H1 (cell line): ENCODE results near the gene C20orf96. TPM values are rescaled to one million over a fixed set of nuclear protein-coding genes. Genes with fewer than 3 reads are reported as not detected.

Source experiments
- CTCF ChIA-PET: fragments of 300-600 bp; sonication (Branson Sonifier 250); formaldehyde crosslinking; loops from one replicate; lab custom pipeline; 2021; ENCODE audit not compliant: partially characterized antibody; lab: Charles Lee
- POLR2A ChIA-PET: fragments of 300-600 bp; sonication (Branson Sonifier 250); formaldehyde crosslinking; loops from one replicate; lab custom pipeline; 2021; ENCODE audit warnings: inconsistent platforms; ENCODE audit not compliant: partially characterized antibody; lab: Charles Lee
- DNase-seq, 2 experiments: peaks; one replicate each; pipeline versions ENCODE4 v3.0.0 to v3.0.0-alpha.2; 2010 to 2022; ENCODE audit warnings: low spot score in 2 of 2, low read depth in 1 of 2, mixed read lengths in 1 of 2
- FAIRE-seq: peaks from 2 replicates; lab custom pipeline; 2011; peaks lifted over from hg19 to GRCh38; lab: Jason Lieb, UNC
- H2AFZ ChIP-seq: 2 replicates; pipeline ENCODE4 v1.8.1; 2012; ENCODE audit warnings: low read length, inconsistent platforms
- H2AK5ac ChIP-seq: 2 replicates; pipeline ENCODE4 v1.6.1; 2013; ENCODE audit warnings: low read depth, low read length
- H2BK120ac ChIP-seq: replicated peaks from 2 replicates; pipeline ENCODE3; 2013; ENCODE audit warnings: low read depth, low read length, inconsistent platforms
- H2BK12ac ChIP-seq: 2 replicates; pipeline ENCODE4 v1.6.1; 2013; ENCODE audit warnings: low read depth, low read length
- H2BK15ac ChIP-seq: 2 replicates; pipeline ENCODE4 v1.6.1; 2013; ENCODE audit warnings: low read length
- H2BK20ac ChIP-seq: 2 replicates; pipeline ENCODE4 v1.6.1; 2013; ENCODE audit warnings: low read length
- H2BK5ac ChIP-seq: 2 replicates; pipeline ENCODE4 v1.6.1; 2013; ENCODE audit warnings: low read depth, low read length
- H3K14ac ChIP-seq: 2 replicates; pipeline ENCODE4 v1.6.1; 2013; ENCODE audit warnings: inconsistent platforms; ENCODE audit not compliant: insufficient read length
- H3K18ac ChIP-seq: 2 replicates; pipeline ENCODE4 v1.6.1; 2013; ENCODE audit warnings: low read length; ENCODE audit errors: extremely low read depth
- H3K23ac ChIP-seq: 2 replicates; pipeline ENCODE4 v1.6.1; 2013; ENCODE audit warnings: inconsistent platforms; ENCODE audit not compliant: insufficient read length
- H3K23me2 ChIP-seq: 2 replicates; pipeline ENCODE4 v1.6.1; 2013; ENCODE audit warnings: low read depth, low read length
- H3K27ac ChIP-seq: 2 replicates; pipeline ENCODE4 v1.6.1; 2011; ENCODE audit warnings: low read depth, low read length, inconsistent platforms
- H3K27me3 ChIP-seq, 4 experiments: replicated peaks in 1 of 4; 1 replicate in 1 of 4; 2 replicates in 3 of 4; pipeline versions ENCODE4 v1.6.1 to v1.8.1; 2011 to 2013; ENCODE audit warnings: low read length in 3 of 4, mild to moderate bottlenecking in 3 of 4, inconsistent platforms in 2 of 4, mixed read lengths in 2 of 4, moderate library complexity in 1 of 4; ENCODE audit not compliant: control insufficient read depth in 3 of 4, insufficient read depth in 3 of 4; ENCODE audit errors: extremely low read depth in 1 of 4
- H3K36me3 ChIP-seq, 4 experiments: 2 replicates each; pipeline versions ENCODE4 v1.6.1 to v1.8.1; 2011 to 2013; ENCODE audit warnings: mild to moderate bottlenecking in 4 of 4, low read length in 3 of 4, moderate library complexity in 2 of 4, control low read depth in 1 of 4, inconsistent platforms in 1 of 4; ENCODE audit not compliant: insufficient read depth in 4 of 4, control insufficient read depth in 2 of 4
- H3K4ac ChIP-seq: replicated peaks from 2 replicates; pipeline ENCODE3; 2013; ENCODE audit warnings: low read length, low read depth, mixed read lengths, inconsistent platforms; ENCODE audit not compliant: insufficient read length
- H3K4me1 ChIP-seq, 4 experiments: replicated peaks in 1 of 4; 1 replicate in 1 of 4; 2 replicates in 3 of 4; pipeline versions ENCODE4 v1.6.1 to v1.8.1; 2011 to 2013; ENCODE audit warnings: low read length in 3 of 4, inconsistent platforms in 2 of 4, mixed read lengths in 1 of 4; ENCODE audit not compliant: insufficient read depth in 4 of 4, control insufficient read depth in 3 of 4
- H3K4me2 ChIP-seq, 2 experiments: 2 replicates each; pipeline versions ENCODE4 v1.6.1 to v1.8.1; 2011 to 2013; ENCODE audit warnings: low read depth in 2 of 2, low read length in 2 of 2, control low read depth in 1 of 2, inconsistent platforms in 1 of 2, mild to moderate bottlenecking in 1 of 2; ENCODE audit not compliant: insufficient read depth in 1 of 2
- H3K4me3 ChIP-seq, 4 experiments: fragments of 200-600, 300-600 bp in 1 of 4; sonication (generic), shearing (Covaris generic), sonication (Bioruptor Twin) in 1 of 4; 2 replicates each; pipeline versions ENCODE4 v1.5.1 to v1.8.1; 2011 to 2016; ENCODE audit warnings: low read length in 4 of 4, low read depth in 3 of 4, control low read depth in 2 of 4, inconsistent platforms in 2 of 4, mild to moderate bottlenecking in 2 of 4, mixed read lengths in 1 of 4, moderate library complexity in 1 of 4; ENCODE audit not compliant: insufficient read depth in 2 of 4; ENCODE audit errors: extremely low read depth in 1 of 4
- H3K56ac ChIP-seq: replicated peaks from 2 replicates; pipeline ENCODE3; 2013; ENCODE audit warnings: low read depth, mild to moderate bottlenecking, mixed read lengths, low read length, inconsistent platforms; ENCODE audit not compliant: insufficient read length
- H3K79me1 ChIP-seq: 2 replicates; pipeline ENCODE4 v1.6.1; 2013; ENCODE audit warnings: low read depth, low read length, control low read depth
- H3K79me2 ChIP-seq, 2 experiments: 2 replicates each; pipeline versions ENCODE4 v1.6.1 to v1.8.1; 2012 to 2013; ENCODE audit warnings: low read length in 2 of 2, mild to moderate bottlenecking in 2 of 2, inconsistent platforms in 1 of 2; ENCODE audit not compliant: insufficient read depth in 2 of 2, control insufficient read depth in 1 of 2
- H3K9ac ChIP-seq, 4 experiments: replicated peaks in 1 of 4; 1 replicate in 1 of 4; 2 replicates in 3 of 4; pipeline versions ENCODE4 v1.6.1 to v1.8.1; 2011 to 2013; ENCODE audit warnings: low read depth in 3 of 4, low read length in 3 of 4, control low read depth in 2 of 4, mild to moderate bottlenecking in 2 of 4, moderate library complexity in 2 of 4, inconsistent platforms in 1 of 4; ENCODE audit errors: extremely low read depth in 1 of 4
- H3K9me3 ChIP-seq, 2 experiments: 2 replicates each; pipeline versions ENCODE4 v1.6.1 to v1.8.1; 2012 to 2013; ENCODE audit warnings: mild to moderate bottlenecking in 2 of 2, moderate library complexity in 2 of 2, control low read depth in 1 of 2, inconsistent platforms in 1 of 2, low read depth in 1 of 2, low read length in 1 of 2, mixed read lengths in 1 of 2; ENCODE audit not compliant: insufficient read depth in 2 of 2
- H4K20me1 ChIP-seq, 2 experiments: replicated peaks in 1 of 2; 2 replicates each; pipeline versions ENCODE3 to v1.8.1; 2011 to 2013; ENCODE audit warnings: inconsistent platforms in 2 of 2, low read length in 2 of 2, mild to moderate bottlenecking in 1 of 2; ENCODE audit not compliant: insufficient read depth in 2 of 2, control insufficient read depth in 1 of 2
- H4K5ac ChIP-seq: 2 replicates; pipeline ENCODE4 v1.6.1; 2013; ENCODE audit warnings: low read length, low read depth, mixed read lengths, inconsistent platforms; ENCODE audit not compliant: insufficient read length
- H4K8ac ChIP-seq: 2 replicates; pipeline ENCODE4 v1.8.0; 2013; ENCODE audit warnings: mild to moderate bottlenecking, moderate library complexity, low read length, inconsistent platforms; ENCODE audit not compliant: insufficient read depth; ENCODE audit errors: extremely low read depth
- H4K91ac ChIP-seq: replicated peaks from 2 replicates; pipeline ENCODE3; 2013; ENCODE audit warnings: low read length, mixed read lengths, inconsistent platforms; ENCODE audit not compliant: insufficient read length
- BRCA1 ChIP-seq: IDR thresholded peaks from 2 replicates; pipeline ENCODE4 v1.6.1; 2012; ENCODE audit warnings: low read depth, low read length, improper control_type of control experiment
- CEBPB ChIP-seq: IDR thresholded peaks from 2 replicates; pipeline ENCODE4 v1.6.1; 2012; ENCODE audit warnings: low read depth, low read length
- CHD1 ChIP-seq: IDR thresholded peaks from 2 replicates; pipeline ENCODE4 v1.6.1; 2012; ENCODE audit warnings: low read depth, low read length, improper control_type of control experiment
- CREB1 ChIP-seq: IDR thresholded peaks from 2 replicates; pipeline ENCODE4 v1.6.1; 2012; ENCODE audit warnings: inconsistent platforms
- EP300 ChIP-seq, 2 experiments: IDR thresholded peaks; 1 replicate in 1 of 2; 2 replicates in 1 of 2; pipeline ENCODE4 v1.6.1; 2011 to 2012; ENCODE audit warnings: low read depth in 2 of 2, low read length in 2 of 2, mild to moderate bottlenecking in 2 of 2, borderline replicate concordance in 1 of 2, inconsistent platforms in 1 of 2, moderate library complexity in 1 of 2
- EZH2 ChIP-seq: fragments of 200-600 bp; sonication (generic); IDR thresholded peaks from 2 replicates; pipeline ENCODE4 v1.7.1; 2012; ENCODE audit warnings: low read depth, mild to moderate bottlenecking, moderate library complexity, low read length, inconsistent platforms; ENCODE audit not compliant: severe bottlenecking
- JUND ChIP-seq: IDR thresholded peaks from 2 replicates; pipeline ENCODE4 v1.6.1; 2011; ENCODE audit warnings: mild to moderate bottlenecking, improper control_type of control experiment, low read length
- PHF8 ChIP-seq: fragments of 200-600 bp; sonication (generic); conservative IDR thresholded peaks from 2 replicates; pipeline ENCODE4 v1.7.1; 2012; ENCODE audit warnings: low read depth, mild to moderate bottlenecking, inconsistent platforms, low read length, moderate library complexity
- RAD21 ChIP-seq, 2 experiments: IDR thresholded peaks in 1 of 2; conservative IDR thresholded peaks in 1 of 2; 2 replicates each; pipeline ENCODE4 v1.6.1; 2011; ENCODE audit warnings: low read depth in 2 of 2, low read length in 2 of 2, improper control_type of control experiment in 1 of 2, inconsistent platforms in 1 of 2, mild to moderate bottlenecking in 1 of 2, moderate library complexity in 1 of 2
- RFX5 ChIP-seq: IDR thresholded peaks from 2 replicates; pipeline ENCODE4 v1.6.1; 2011; ENCODE audit warnings: low read depth, low read length, improper control_type of control experiment, borderline replicate concordance
- SP2 ChIP-seq: IDR thresholded peaks from 2 replicates; pipeline ENCODE4 v1.6.1; 2012; ENCODE audit warnings: mild to moderate bottlenecking, low read length, inconsistent platforms
- TCF12 ChIP-seq: IDR thresholded peaks from 2 replicates; pipeline ENCODE4 v1.6.1; 2011; ENCODE audit warnings: low read depth, mild to moderate bottlenecking, low read length
- TEAD4 ChIP-seq: IDR thresholded peaks from 2 replicates; pipeline ENCODE4 v1.6.1; 2012; ENCODE audit warnings: low read depth, low read length, inconsistent platforms, mixed read lengths
- WGBS, 2 experiments: shearing (Covaris generic) in 1 of 2; methylation state at CpG; one replicate each; pipeline versions ENCODE4 v1.1.6 to v1.1.7; 2013 to 2015; ENCODE audit warnings: low lambda C conversion rate in 2 of 2, mixed read lengths in 2 of 2, inconsistent platforms in 1 of 2, low coverage in 1 of 2, missing lambda C conversion rate in 1 of 2; ENCODE audit not compliant: insufficient replicate concordance in 2 of 2, insufficient coverage in 1 of 2, insufficient read length in 1 of 2; ENCODE audit errors: extremely low coverage in 1 of 2, missing lambda C conversion rate in 1 of 2; 5-methylcytosine and 5-hydroxymethylcytosine counted together
- polyA plus RNA-seq, 7 experiments: library from polyadenylated mRNA; depleted of rRNA in 3 of 7; stranded (reverse) in 5 of 7; unstranded in 2 of 7; fragments of >200 nt in 5 of 7; fragments of 200-250 nt in 2 of 7; gene quantifications; 1 replicate in 5 of 7; 2 replicates in 1 of 7; 4 replicates in 1 of 7; pipeline versions ENCODE4 v1.2.1 to v1.2.3, GENCODE V29; 2011 to 2013; ENCODE audit warnings: missing spikeins in 2 of 7, mixed read lengths in 2 of 7
- total RNA-seq: library from RNA; stranded (reverse); fragmentation: NEBNext Ultra II Directional; extraction: Animal tissue kit (Norgen Biotek cat#: 25700); gene quantifications from 2 replicates; pipeline ENCODE4 v1.2.1, GENCODE V29; 2021
- TF ChIP-seq, protein P1 (sequence below): IDR thresholded peaks from 2 replicates; pipeline ENCODE4 v1.6.1; 2011; ENCODE audit warnings: low read length, improper control_type of control experiment

C20orf96 gene
- total and polyA plus RNA-seq, 2 of the 8 experiments (the other 6 are each of a cell fraction or from before 2014, with no cell fraction given) = 19.2 to 21.0 TPM

DNA sequence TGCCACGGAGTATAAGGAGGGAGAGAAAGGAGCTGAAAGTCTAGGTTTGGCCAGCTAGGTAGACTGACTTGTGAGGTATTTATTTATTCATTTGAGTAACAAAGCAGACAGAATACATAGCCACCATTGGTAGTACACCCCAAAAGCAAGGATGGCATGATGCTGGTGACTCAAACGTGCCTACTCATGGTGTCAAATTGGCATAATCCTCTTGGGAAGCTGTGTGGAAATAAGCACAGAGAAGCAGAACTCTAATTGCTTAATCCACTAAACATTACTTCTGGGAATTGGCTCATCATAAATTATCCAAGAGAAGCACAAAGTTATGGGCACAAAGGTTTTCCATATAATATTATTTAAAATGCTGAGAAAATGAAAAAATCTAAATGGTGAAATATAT is 30.6 kb downstream of the C20orf96 start:
- peaks cover 11 to 38% (median 25%) of the 10 kb centered on the region in 4 experiments for H3K27me3 ChIP-seq
- H2AK5ac ChIP-seq = no peak overlapping the region
- H3K56ac ChIP-seq = no peak overlapping the region
- H2AFZ ChIP-seq = no peak overlapping the region
- DNase-seq (no peak), FAIRE-seq (no peak)
- H3K9ac ChIP-seq = no peak overlapping the region
- 57% methylated on average over 2 of the region's 2 CpGs; no CpG with 5 or more reads in 1 of the 2 experiments for WGBS, 2 experiments
- no peak overlapping the region for H3K4me2 ChIP-seq
- H3K27ac ChIP-seq = no peak overlapping the region
- no peaks in the 10 kb centered on the region for H4K20me1 ChIP-seq
- no peaks in the 10 kb centered on the region for H3K9me3 ChIP-seq
- no peaks in the 10 kb centered on the region for H3K79me2 ChIP-seq
- no peak overlapping the region for H3K4ac ChIP-seq
- no peak overlapping the region for H2BK20ac ChIP-seq
- no peaks in the 10 kb centered on the region for H3K23me2 ChIP-seq
- H4K8ac ChIP-seq = no peak overlapping the region
- CTCF ChIA-PET = interaction anchor here (1.7 kb wide), 1 partner anchor 10 kb away, joined by 7 read pairs; no protein-coding TSS in a partner anchor
- no peak overlapping the region for H3K18ac ChIP-seq
- no peak overlapping the region for H3K4me3 ChIP-seq
- H2BK12ac ChIP-seq = no peak overlapping the region
- no peak overlapping the region for H2BK120ac ChIP-seq
- H3K23ac ChIP-seq = no peak overlapping the region
- POLR2A ChIA-PET = no interaction called here
- H2BK15ac ChIP-seq = no peak overlapping the region
- H3K79me1 ChIP-seq = no peaks in the 10 kb centered on the region
- H3K36me3 ChIP-seq = no peaks in the 10 kb centered on the region
- no peak overlapping the region for H4K91ac ChIP-seq
- no peak overlapping the region for H4K5ac ChIP-seq
- H2BK5ac ChIP-seq = no peak overlapping the region
- H3K14ac ChIP-seq = no peak overlapping the region
- H3K4me1 ChIP-seq = no peaks in the 10 kb centered on the region
- TF ChIP-seq TCF12 (no peak), BRCA1 (no peak), CHD1 (no peak), EZH2 (no peak), PHF8 (no peak), CREB1 (no peak), EP300 (IDR thresholded peaks at IDR 0.05; ENCODE audit: borderline replicate concordance in 1 of 2, low read depth in 2 of 2, low read length in 2 of 2) (no peak), SP2 (no peak), RAD21 (IDR thresholded peaks at IDR 0.05 in 1 of 2, conservative IDR thresholded peaks at IDR 0.05 in 1 of 2; ENCODE audit: low read depth in 2 of 2, low read length in 2 of 2) (no peak), JUND (no peak), TEAD4 (no peak), CEBPB (no peak), RFX5 (no peak)
- TF ChIP-seq, protein P1, sequence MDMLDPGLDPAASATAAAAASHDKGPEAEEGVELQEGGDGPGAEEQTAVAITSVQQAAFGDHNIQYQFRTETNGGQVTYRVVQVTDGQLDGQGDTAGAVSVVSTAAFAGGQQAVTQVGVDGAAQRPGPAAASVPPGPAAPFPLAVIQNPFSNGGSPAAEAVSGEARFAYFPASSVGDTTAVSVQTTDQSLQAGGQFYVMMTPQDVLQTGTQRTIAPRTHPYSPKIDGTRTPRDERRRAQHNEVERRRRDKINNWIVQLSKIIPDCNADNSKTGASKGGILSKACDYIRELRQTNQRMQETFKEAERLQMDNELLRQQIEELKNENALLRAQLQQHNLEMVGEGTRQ = no peak
